Sigmoid colon (tissue), 7 donors: Measurements from ENCODE around the gene ADNP2. TPM values are rescaled to one million over a fixed set of nuclear protein-coding genes. Genes with fewer than 3 reads are reported as not detected.

ENCODE experiments used
- DNase-seq: peaks from one replicate; pipeline ENCODE4 v3.0.0-alpha.2; 2019
- H3K27ac ChIP-seq, 4 donors: fragments of 200-600 bp; sonication (generic); one replicate each; pipeline ENCODE4 v1.5.1; 2016 to 2019; ENCODE audit warnings: mild to moderate bottlenecking in 1 of 4
- H3K27me3 ChIP-seq, 3 donors: fragments of 200-600 bp; sonication (generic); one replicate each; pipeline ENCODE4 v1.5.1; 2019; ENCODE audit warnings: mild to moderate bottlenecking in 1 of 3
- H3K36me3 ChIP-seq, 4 donors: fragments of 200-600 bp; sonication (generic); one replicate each; pipeline ENCODE4 v1.5.1; 2016 to 2019
- H3K4me1 ChIP-seq, 4 donors: fragments of 200-600 bp; sonication (generic); one replicate each; pipeline ENCODE4 v1.5.1; 2017 to 2019
- H3K4me3 ChIP-seq, 4 donors: fragments of 200-600 bp; sonication (generic); one replicate each; pipeline ENCODE4 v1.5.1; 2017 to 2019; ENCODE audit warnings: mild to moderate bottlenecking in 2 of 4, moderate library complexity in 1 of 4
- H3K9me3 ChIP-seq, 4 donors: fragments of 200-600 bp in 3 of 4; sonication (generic) in 3 of 4; one replicate each; pipeline versions ENCODE4 v1.5.1 to v1.6.1; 2013 to 2019
- EP300 ChIP-seq, 4 donors: sonication (generic); formaldehyde crosslinking; IDR thresholded peaks; one replicate each; pipeline ENCODE4 v1.6.1; 2017; ENCODE audit warnings: antibody characterized with exemption in 4 of 4
- POLR2A ChIP-seq, 2 donors: fragments of 450-650 bp; IDR thresholded peaks; one replicate each; pipeline ENCODE4 v1.6.1; 2016; ENCODE audit warnings: antibody characterized with exemption in 2 of 2, mild to moderate bottlenecking in 2 of 2, moderate library complexity in 2 of 2
- POLR2AphosphoS5 ChIP-seq, 4 donors: sonication (generic); formaldehyde crosslinking; IDR thresholded peaks; one replicate each; pipeline ENCODE4 v1.6.1; 2017; ENCODE audit warnings: antibody characterized with exemption in 4 of 4
- WGBS, 2 donors: extraction: QIAGEN DNeasy Blood & Tissue Kit; methylation state at CpG; one replicate each; pipeline ENCODE4 v1.1.7; 2013; 5-methylcytosine and 5-hydroxymethylcytosine counted together
- intact Hi-C: fragments of 100-400 bp; cut with DNase I; formaldehyde crosslinking; loops from one replicate; pipeline ENCODE4 v1.15.1; 2023
- polyA plus RNA-seq, 3 donors: library from polyadenylated mRNA; stranded (reverse); fragments of 200-250 nt; gene quantifications; one replicate each; pipeline ENCODE4 v1.2.3, GENCODE V29; 2013
- total RNA-seq, 4 donors: library from RNA; depleted of rRNA; stranded (reverse); fragments of >200 nt; gene quantifications; one replicate each; pipeline ENCODE4 v1.1.0, GENCODE V29; 2016
- TF ChIP-seq, protein P1 (sequence below), 4 experiments: fragments of 450-650 bp in 3 of 4; fragments of 200-600 bp in 1 of 4; IDR thresholded peaks; one replicate each; pipeline ENCODE4 v1.5.1; 2016 to 2019; ENCODE audit warnings: antibody characterized with exemption in 4 of 4, mild to moderate bottlenecking in 3 of 4, moderate library complexity in 2 of 4
- donor health status: healthy with polysubstance abuse.
- donor health status: Bipolar disorder and iron deficiency.
- donor health status: healthy.

Gene ADNP2
- total and polyA plus RNA-seq, 7 donors: 3.6 to 18.0 (median 13.0) TPM

DNA sequence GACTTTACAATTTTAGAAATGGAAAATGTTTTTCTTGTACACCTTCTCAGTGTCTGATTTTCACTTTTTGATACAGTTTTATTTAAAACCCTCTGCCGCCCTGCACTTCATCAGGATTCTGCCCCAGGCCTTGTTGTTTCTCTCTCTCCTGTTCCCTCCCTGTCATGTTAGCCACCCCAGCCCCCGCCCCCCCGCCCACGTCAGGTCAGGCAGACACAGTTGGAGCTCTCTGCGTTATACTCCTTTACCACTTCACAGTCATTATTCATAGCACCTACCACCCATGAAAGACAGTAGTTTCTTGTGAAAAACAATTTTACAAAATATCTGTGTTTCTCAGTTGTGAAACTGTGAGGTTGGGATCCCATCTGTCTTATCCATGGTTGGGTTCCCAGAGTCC lies 21.5 kb downstream of the ADNP2 start:
- peaks cover 0 to 26% (median 12%) of the 10 kb centered on the region in 4 donors for H3K36me3 ChIP-seq
- H3K27me3 ChIP-seq: no peaks in the 10 kb centered on the region
- TF ChIP-seq, protein P1, sequence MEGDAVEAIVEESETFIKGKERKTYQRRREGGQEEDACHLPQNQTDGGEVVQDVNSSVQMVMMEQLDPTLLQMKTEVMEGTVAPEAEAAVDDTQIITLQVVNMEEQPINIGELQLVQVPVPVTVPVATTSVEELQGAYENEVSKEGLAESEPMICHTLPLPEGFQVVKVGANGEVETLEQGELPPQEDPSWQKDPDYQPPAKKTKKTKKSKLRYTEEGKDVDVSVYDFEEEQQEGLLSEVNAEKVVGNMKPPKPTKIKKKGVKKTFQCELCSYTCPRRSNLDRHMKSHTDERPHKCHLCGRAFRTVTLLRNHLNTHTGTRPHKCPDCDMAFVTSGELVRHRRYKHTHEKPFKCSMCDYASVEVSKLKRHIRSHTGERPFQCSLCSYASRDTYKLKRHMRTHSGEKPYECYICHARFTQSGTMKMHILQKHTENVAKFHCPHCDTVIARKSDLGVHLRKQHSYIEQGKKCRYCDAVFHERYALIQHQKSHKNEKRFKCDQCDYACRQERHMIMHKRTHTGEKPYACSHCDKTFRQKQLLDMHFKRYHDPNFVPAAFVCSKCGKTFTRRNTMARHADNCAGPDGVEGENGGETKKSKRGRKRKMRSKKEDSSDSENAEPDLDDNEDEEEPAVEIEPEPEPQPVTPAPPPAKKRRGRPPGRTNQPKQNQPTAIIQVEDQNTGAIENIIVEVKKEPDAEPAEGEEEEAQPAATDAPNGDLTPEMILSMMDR (IDR thresholded peaks at IDR 0.05): no peak
- TF ChIP-seq EP300 (IDR thresholded peaks at IDR 0.05) (no peak), POLR2A (IDR thresholded peaks at IDR 0.05) (no peak), POLR2AphosphoS5 (IDR thresholded peaks at IDR 0.05) (no peak)
- H3K9me3 ChIP-seq: no peaks in the 10 kb centered on the region
- intact Hi-C loops: no loop called here
- DNase-seq: no peak
- H3K27ac ChIP-seq: no peak overlapping the region
- H3K4me1 ChIP-seq: peaks cover 0 to 16% (median 0%) of the 10 kb centered on the region in 4 donors
- no peak overlapping the region for H3K4me3 ChIP-seq
- 71 to 97% methylated on average over 5 of the region's 5 CpGs for WGBS, 2 donors

DNA sequence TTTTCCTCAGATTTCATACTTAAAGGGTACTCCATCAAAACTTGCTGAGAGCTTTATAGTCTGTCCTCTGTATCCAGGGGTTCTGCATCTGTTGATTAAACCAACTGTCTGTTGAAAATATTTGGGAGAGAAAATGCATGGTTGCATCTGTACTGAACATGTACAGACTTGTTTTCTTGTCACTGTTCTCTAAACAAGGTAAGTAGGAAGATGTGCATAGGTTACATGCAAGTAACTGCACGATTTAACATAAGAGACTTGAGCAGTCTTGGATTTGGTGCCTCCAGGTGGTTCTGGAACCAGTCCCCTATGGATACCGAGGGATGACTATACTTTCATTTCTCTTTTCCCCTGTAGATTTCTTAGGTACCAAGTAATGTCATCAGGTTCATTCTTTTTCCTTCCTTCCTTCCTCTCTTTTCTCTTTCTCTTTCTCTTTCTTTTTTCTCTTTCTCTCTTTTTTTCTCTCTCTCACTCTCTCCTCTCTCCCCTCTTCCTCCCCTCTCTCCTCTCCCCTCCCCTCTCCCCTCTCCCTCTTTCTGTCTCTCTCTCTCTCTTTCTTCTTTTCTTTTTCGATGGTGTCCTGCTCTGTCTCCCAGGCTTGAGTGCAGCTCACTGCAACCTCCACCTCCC lies 23.2 kb downstream of the ADNP2 start:
- WGBS, 2 donors: 87 to 92% methylated on average over 3 of the region's 3 CpGs
- Histone ChIP-seq H3K4me3 (no peak overlapping the region), H3K4me1 (peaks cover 0 to 16% (median 0%) of the 10 kb centered on the region in 4 donors), H3K27me3 (no peaks in the 10 kb centered on the region), H3K36me3 (peaks cover 8 to 43% (median 30%) of the 10 kb centered on the region in 4 donors), H3K9me3 (no peaks in the 10 kb centered on the region), H3K27ac (no peak overlapping the region)
- intact Hi-C loops: no loop called here
- no peak for DNase-seq
- TF ChIP-seq EP300 (IDR thresholded peaks at IDR 0.05) (no peak), POLR2A (IDR thresholded peaks at IDR 0.05) (no peak), POLR2AphosphoS5 (IDR thresholded peaks at IDR 0.05) (no peak)
- TF ChIP-seq, protein P1 (IDR thresholded peaks at IDR 0.05): no peak

DNA sequence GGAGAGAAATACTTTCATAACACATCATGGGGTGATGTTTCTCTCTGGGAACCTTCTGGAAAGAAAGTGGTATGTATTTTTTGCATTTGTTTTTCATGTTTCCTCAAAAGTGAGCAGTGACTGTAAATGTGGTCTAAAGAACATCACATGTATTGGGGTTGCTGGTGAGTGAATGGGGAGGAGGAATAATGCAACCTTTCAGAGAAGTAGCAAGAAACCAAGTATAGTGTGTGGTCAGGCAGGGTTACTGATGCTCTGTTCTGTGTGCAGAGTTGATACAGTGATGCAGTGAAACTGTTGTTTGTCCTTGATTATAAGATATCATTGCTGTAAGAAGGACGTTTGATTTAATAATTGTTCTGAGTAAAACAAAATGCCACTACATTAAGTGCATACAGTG lies 24.1 kb downstream of the ADNP2 start:
- no peaks in the 10 kb centered on the region for H3K27me3 ChIP-seq
- H3K9me3 ChIP-seq: no peaks in the 10 kb centered on the region
- no peak overlapping the region for H3K27ac ChIP-seq
- WGBS, 2 donors: 65 to 83% methylated on average over 1 of the region's 1 CpG
- H3K36me3 ChIP-seq: peaks cover 9 to 51% (median 38%) of the 10 kb centered on the region in 4 donors
- H3K4me1 ChIP-seq: peaks cover 0 to 16% (median 0%) of the 10 kb centered on the region in 4 donors
- no peak overlapping the region for H3K4me3 ChIP-seq
- intact Hi-C loops: no loop called here
- TF ChIP-seq, protein P1 (IDR thresholded peaks at IDR 0.05): no peak
- TF ChIP-seq EP300 (IDR thresholded peaks at IDR 0.05): no peak
- no peak for TF ChIP-seq POLR2A (IDR thresholded peaks at IDR 0.05)
- no peak for TF ChIP-seq POLR2AphosphoS5 (IDR thresholded peaks at IDR 0.05)
- no peak for DNase-seq

DNA sequence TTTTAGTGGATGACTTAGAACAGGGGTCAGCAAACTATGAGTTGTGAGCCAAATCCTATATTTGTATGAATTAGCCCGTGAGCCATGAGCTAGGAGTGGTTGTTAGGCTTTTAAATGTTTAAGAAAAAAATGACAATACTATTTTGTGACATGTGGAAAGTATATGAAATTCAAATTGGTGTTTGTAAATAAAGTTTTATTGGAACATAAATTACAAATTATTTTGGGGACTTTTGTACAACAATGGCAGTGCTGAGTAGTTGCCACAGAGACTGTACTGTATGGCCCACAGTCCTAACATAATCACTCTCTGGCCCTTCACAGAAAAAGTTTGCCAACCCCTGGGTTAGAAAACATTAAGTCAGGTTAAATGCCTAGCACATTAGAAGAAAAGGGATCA lies 26.1 kb downstream of the ADNP2 start:
- 95 to 99% methylated on average over 1 of the region's 1 CpG for WGBS, 2 donors
- H3K4me1 ChIP-seq: peaks cover 0 to 10% (median 0%) of the 10 kb centered on the region in 4 donors
- no peak overlapping the region for H3K4me3 ChIP-seq
- no peaks in the 10 kb centered on the region for H3K9me3 ChIP-seq
- TF ChIP-seq, protein P1 (IDR thresholded peaks at IDR 0.05): no peak
- no peak for TF ChIP-seq POLR2AphosphoS5 (IDR thresholded peaks at IDR 0.05)
- no peak overlapping the region for H3K27ac ChIP-seq
- peaks cover 12 to 70% (median 42%) of the 10 kb centered on the region in 4 donors for H3K36me3 ChIP-seq
- no peak for DNase-seq
- intact Hi-C loops: no loop called here
- H3K27me3 ChIP-seq: no peaks in the 10 kb centered on the region

DNA sequence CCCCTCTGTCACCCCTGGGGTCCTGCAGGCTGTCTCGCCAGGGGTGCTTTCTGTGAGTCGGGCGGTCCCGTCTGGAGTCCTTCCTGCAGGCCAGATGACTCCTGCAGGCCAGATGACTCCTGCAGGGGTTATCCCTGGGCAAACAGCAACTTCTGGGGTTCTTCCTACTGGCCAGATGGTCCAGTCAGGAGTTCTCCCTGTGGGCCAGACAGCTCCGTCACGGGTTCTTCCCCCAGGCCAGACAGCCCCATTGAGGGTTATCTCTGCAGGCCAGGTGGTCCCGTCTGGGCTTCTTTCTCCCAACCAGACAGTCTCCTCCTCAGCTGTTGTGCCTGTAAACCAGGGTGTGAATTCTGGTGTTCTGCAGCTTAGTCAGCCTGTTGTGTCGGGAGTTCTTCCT lies 27.6 kb downstream of the ADNP2 start:
- no peak overlapping the region for H3K4me3 ChIP-seq
- 92 to 97% methylated on average over 8 of the region's 8 CpGs for WGBS, 2 donors
- DNase-seq: no peak
- H3K27me3 ChIP-seq: no peaks in the 10 kb centered on the region
- no peaks in the 10 kb centered on the region for H3K9me3 ChIP-seq
- TF ChIP-seq, protein P1 (IDR thresholded peaks at IDR 0.05): no peak
- TF ChIP-seq POLR2AphosphoS5 (IDR thresholded peaks at IDR 0.05) (no peak), EP300 (IDR thresholded peaks at IDR 0.05) (no peak), POLR2A (IDR thresholded peaks at IDR 0.05) (no peak)
- no peaks in the 10 kb centered on the region for H3K4me1 ChIP-seq
- intact Hi-C loops: no loop called here
- peaks cover 12 to 74% (median 42%) of the 10 kb centered on the region in 4 donors for H3K36me3 ChIP-seq
- no peak overlapping the region for H3K27ac ChIP-seq
